NOMO-1 treated with DMSO at 0.1 percent for 48 hours (cell line): Measurements from ENCODE around the gene FAM163B.

Experiments
- DNase-seq: peaks from one replicate; lab custom pipeline; 2025; ENCODE audit not compliant: unreplicated experiment; lab: John Stamatoyannopoulos, UW

The FAM163B gene

DNA sequence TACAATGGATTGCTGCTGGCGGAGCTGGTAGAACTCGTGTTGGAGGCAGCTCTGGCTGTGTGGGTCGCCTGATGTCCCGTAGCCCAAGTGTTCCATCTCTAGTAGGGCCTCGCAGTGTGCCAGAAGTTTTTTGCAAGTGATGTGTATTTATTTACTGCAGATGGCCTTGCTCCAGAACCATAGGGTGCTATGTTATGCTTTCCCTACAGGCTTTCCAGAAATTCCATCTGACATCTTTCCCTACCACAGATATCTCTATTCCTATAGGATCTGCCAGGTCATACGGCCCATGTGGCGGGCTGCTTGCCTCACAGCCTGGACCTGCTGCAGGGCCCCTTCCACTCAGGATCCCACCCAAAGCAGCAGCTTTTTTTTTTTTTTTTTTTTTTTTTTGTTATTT lies 57.7 kb downstream of the FAM163B start:
- DNase-seq = no peak

DNA sequence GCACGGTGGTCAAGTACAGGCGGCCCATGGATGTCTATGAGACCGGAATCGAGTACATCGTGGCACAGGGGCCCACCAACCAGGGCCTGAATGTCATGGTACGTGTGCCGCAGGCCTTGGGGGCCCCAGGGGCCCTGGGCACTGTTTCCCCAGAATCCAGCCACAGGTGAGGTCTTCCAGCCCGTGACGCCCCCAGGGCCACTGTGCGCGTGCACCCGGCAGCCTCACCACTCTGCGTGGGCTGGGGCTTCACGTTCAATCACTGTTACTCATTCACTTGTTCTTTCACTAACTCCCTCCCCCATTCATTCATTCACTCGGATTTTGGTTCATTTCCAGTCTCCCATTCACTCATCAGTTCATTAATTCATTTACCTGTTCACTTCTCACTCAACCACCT lies 62.1 kb downstream of the FAM163B start:
- DNase-seq = no peak

DNA sequence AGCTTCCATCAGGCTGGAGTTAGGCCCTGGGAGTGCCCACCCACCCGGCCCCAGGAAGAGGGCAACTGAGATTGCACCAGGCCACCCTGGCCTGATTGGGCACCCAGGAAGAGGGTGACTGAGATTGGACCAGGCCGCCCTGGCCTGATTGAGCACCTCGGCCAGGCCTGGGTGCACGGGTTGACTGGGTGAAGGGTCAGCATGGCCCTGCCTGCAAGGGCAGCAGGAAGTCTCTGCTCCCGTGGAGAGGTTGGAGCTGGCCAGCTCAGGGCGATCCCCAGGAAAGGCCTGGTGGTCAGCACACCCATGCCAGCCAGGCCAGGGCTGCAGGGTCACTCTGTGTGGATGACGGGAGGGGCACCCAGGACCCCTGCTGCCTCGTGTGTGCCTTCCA lies 62.9 kb downstream of the FAM163B start:
- DNase-seq = no peak

DNA sequence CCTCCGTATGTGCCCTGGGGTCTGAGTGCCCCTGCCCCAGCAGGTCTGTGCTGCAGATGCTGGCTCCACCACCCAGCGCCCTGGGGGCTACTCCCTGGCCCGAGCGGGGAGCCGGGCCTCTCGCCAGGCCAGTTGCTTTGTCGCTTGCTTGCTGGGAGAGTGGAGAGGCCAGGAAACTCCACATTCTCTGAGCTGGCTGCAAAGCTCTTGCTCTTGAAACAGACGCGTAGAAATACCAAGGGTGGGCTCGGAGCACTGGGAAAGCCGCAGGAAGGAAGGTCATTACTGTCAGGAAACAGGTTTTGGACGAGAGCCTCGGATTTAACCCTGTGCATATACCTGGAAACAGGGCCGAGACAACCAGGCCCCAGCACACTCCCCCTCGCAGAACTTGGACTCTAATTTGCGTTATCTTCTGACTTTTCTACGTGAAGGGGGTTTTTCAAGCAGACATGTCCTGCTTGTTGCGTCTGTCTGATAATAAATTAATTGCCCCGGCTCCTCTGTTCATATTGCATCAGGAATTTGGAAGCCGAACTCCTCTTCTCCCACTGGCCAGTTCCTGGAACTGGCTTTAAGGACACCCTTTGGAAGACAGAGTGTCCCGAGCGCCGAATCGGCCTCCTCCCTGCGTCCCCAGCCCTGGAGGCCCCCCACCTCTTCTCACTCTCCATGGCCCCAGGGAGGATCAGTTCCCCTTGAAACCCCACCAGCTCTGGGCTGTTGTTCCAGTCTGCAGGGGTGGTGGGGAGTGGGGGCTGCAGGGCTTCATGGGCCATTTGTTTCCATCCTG lies 63.5 kb downstream of the FAM163B start:
- no peak for DNase-seq

DNA sequence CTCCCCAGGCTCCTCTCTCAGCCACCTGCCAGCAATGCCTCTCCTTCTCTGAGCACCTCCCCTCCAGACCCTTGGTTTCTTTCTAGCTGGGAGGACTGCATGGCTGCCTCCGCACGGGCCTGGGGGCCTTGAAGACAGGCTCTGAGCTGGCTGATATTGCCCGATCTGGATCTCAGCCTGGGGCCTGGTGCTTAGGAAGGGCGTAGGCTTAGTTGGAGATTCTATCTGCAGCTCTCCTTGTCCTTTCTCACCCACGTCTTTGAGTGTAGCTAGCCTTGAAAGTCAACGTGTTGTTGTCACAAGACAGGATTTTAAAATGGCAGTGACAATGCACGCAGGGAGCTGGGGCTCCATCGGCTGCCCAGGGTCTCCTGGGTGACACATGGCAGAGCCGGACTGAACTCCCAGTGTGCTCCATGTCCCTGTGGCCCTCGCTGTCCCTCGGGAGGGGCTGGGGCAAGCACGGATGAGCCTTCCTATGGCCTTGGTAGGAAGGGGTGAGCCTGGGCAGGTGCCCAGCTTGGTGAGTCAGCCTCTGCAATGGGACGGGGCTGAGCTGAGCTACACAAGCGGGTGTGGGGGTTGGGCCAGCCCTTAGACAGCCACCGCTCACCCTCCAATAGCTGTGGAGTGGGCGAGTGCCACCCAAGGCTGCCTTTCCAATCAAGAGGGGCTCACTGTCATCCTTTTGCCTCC lies 65.3 kb downstream of the FAM163B start:
- no peak for DNase-seq

DNA sequence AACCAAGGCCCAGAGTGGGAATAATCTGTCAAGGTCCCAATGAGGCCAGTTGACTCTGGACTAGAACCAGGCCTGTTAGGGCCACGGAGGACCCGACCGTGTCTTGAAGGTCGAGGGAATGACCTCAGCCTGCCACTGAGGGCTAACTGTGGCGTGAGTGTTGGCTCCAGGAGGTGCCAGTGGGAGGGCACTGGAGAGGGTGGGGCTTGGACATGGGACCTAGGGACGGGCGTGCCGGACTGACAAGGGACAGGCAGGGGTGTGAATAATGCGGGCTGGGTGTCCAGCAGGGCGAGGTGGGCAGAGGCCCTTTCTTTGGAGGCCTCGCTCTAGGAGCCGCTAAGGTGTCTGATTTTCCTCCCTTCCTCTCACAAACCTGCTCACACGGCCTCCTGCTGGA lies 67.2 kb downstream of the FAM163B start:
- no peak for DNase-seq

DNA sequence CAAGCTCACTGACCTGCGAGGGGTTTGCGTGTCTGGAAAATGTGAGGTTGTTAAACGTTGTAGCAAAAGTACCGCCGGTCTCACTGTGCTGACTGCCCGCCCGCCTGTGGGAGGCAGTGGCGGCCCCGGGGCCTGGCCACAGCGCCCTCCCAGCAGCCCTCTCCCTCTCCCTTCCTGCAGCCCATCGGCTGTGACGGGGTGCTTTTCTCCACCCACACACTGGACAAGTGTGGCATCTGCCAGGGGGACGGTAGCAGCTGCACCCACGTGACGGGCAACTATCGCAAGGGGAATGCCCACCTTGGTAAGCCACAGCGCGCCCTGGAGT lies 68.5 kb downstream of the FAM163B start:
- DNase-seq = no peak

DNA sequence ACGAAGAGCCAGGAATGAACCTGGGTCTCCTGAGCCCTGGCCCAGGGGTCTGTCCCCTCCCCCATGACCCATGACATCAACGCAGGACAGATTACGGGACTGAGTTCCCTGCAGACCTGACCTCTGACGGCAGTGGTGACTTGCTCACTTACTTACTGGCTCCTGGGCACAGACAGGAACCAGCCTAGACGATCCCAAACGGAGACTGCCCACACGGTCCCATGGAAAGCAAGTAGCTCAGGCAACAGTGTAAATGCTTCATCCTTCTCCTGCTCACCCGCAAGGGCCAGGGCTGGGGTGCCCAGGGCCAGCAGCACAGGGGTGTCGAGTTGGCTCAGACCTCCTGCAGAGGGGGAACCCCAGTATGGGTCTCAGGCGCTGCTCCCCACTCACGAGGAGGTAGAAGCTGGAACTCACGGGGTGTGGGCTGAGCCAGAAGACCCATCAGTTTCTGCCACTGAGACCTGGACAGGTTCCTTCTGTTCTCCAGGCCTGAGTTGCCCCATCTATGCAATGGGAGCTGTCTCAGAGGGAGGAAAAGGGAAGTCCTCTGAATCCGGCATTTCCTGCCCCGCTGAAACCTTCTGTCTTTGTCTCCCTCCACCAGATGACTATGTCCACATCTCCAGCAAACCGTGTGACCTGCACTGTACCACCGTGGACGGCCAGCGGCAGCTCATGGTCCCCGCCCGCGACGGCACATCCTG lies 69.0 kb downstream of the FAM163B start:
- DNase-seq = peak; percentile 64

DNA sequence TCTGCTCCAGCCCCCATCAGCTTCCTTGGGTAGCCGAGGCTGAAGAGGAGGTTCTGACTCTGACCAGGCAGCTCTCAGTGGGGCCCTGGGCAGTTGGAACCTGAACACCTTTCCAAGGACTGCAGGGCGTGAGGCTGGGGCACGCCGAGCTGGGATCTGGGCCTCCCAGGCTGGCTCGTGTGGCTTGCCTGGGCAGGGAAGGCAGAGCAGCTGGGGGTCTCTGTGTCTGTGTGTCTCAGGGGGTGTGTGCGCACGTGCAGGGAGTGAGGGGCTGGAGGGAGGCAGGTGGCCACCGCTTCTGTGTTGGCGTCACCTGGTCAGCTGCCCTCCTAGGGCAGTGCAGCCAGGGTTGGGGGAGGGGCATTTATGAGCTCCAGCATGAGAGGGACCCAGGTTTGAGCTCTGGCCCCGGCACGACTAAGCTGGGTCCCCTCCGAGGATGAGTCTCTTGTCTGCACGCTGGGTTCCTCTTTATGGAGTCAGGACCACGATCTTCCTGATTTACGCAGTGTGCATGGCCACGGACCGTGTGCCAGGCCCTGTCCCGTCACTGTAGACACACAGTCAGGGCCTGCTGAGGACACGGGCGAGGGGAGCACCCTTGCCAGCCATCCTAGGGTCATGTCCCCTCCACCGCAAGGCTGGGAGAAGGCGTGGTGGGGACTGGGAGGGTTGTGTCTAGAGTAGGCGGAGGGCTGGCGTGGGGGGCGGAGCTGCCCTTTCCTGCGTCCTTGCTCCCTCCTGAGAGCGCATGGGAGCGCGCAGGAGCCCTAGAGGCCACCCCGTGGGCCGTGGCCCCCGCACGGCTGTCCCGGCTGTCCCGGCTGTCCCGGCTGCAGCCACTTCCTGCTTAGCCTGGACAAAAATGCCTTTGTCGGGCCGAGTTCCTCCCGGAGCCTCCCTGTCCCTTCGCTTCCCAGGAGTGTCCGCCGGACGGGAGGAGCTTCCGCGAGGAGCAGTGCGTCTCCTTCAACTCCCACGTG lies 70.0 kb downstream of the FAM163B start:
- no peak for DNase-seq

DNA sequence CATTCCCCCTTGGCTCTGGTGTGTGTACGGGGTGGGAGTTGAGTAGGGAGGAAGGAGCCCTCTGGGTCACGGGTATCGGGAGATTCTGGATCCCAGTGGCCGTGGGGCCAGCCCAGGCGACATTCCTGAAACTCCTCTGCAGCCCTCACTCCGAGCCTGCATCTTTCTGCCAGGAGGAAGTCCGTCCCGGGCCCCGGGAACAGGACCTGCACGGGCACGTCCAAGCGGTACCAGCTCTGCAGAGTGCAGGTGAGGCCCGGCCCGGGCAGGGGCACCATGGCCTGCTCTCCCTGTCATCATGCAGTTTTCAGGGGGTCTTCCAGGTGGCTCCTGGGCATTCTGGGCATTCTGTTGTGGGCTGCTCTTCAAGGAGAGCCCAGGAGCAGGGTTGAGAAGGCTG lies 71.0 kb downstream of the FAM163B start:
- DNase-seq = no peak

DNA sequence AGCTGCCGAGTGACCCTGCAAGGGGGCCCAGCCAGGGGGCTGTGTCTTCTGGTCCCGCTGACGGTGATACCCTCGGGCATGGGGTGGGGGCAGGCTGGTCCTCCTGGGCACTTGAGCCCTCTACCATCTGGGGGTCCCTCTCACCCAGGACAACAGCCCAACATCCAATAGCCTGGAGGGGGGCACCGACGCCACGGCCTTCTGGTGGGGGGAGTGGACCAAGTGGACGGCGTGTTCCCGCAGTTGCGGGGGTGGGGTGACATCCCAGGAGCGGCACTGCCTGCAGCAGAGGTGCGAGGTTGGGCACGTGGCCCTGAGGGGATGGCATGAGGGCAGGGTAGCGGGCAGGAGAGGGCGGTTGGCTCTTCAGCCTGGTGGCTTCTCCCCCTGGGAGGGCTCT lies 71.9 kb downstream of the FAM163B start:
- no peak for DNase-seq

DNA sequence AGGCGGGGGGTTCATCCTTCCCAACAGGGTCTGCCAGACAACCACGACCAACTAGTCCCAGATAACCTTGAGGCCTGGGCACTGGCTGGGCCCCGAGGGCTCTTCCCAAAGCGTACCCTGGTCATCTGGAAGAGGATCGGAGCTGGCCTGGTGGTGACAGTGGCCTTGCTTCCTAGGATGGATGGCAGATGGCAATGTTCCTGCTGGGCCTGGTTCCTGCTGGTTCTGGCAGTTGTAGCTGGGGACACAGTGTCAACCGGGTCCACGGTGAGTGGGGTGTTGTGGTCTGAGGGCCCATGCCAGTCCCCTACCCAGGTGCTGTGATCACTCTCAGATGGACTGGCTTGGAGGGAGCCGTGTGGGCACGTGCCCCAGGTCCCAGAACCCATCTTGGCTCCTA lies 72.7 kb downstream of the FAM163B start:
- DNase-seq = no peak

DNA sequence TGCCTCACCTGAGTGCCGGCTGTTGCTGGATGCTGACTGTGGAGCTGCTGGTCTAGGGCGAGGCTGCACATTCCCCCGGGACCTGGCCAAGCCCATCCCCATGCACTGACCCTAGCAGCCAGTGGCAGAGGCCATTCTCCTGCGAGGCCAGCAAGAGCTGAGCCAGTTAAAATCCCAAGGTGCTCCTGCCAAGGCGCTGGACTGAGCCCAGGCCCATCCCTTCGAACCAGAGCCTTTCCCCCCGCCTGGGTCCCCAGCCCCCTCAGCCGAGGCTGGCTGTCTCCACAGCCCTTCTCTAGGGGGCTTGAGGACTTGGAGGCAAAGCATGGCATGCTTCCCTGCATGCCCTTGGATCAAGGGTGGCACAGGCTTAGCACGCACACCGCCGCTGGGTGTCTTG lies 73.1 kb downstream of the FAM163B start:
- DNase-seq = no peak

DNA sequence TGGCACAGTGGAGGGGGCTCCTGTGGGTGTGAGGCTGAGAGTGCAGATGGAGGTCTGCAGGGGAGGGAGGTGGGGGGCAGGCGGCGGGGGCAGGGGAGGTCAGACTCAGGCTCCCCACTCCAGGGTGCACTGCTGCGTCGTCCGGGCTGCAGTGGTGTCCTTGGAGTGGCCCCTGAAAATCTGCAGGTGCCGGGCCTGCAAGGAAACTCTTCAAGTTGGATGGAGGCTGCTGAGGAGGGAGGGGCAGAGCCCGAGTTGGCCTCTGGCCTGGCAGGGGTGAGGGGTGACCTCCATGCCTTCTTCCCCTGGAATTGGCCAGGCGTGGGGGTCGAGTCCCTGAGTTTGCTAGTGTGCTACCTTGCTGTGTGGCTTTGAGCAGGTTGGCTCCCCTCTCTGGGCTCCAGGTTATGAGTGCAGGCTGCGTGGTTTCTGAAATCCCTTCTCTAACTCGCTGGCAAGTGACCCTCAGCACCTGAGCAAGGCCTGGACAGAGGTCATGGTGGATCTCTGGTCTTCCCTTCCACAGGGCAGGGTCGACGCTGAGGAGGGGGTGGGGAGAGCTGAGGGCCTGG lies 73.8 kb downstream of the FAM163B start:
- DNase-seq = no peak

DNA sequence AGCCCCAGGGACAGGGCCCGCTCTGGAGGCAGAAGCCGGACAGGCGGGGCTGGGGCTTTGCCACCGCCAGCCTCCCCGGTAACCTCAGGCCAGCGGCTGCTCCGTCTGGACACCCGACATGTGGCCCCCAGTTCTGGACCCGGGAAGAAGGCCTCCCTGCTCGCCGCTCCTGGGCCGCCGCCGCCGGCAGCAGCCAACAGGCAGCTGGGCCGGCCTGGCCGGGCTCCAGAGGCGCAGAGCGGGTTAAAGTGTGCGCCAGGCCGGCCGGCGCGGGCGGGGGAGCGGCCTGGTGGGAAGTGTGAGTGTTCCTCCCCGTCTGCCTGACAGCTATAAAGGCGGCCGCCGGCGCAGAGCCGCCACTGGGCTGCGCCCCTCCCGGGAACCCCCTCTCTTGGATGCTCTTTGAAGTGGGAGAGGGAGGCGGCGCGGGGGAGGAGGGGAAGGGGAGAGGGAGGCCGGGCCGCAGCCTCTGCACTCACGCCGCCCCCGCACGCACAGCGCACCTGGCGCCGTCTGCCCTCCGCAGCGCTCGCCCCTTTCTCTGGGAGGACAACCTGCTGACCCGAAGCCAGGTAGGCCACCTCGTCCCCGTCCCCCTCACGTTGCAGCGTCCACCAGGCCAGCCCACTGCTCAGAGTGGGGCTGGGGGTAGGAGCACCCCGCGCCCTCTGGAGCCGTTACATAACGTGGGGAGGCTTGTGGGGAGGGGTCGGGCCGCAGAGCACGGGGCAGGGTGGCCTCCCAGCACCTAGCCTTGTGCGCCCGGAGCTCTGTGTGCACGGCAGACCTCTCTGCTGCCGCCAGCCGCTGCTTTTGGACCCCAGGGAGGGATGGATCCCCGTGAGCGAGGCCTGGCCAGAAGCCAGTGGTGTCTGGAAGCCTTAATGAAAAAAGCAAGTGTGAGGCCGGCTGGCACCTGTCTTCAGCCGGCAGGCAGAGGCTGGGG lies 74.6 kb downstream of the FAM163B start, which contains the start of gene ADAMTSL2:
Gene ADAMTSL2, plus strand, starts transcription at position 359 of the 946 bp plus-strand sequence. CDS start 2,009 bp downstream, outside the sequence.
- no peak for DNase-seq

DNA sequence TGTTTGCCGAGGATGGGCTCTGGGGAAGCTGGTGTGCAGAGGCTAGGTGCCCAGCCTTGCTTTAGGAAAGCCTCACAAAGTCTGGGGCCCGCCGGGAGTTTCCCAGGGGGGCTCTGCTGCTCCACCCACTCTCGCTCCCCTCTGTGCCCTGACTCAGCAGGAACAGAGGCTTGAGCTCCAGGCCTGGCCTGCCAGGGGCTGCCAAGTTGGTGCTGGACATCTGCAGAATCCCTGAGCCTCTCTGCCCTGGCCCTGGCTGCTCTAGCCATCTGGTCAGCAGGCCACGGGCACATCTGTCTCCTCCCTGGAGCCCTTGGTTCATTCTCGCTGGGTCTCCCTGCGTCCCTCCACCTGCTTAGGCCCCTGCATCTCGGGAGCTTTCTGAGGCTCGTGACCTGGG lies 75.3 kb downstream of the FAM163B start:
- no peak for DNase-seq

DNA sequence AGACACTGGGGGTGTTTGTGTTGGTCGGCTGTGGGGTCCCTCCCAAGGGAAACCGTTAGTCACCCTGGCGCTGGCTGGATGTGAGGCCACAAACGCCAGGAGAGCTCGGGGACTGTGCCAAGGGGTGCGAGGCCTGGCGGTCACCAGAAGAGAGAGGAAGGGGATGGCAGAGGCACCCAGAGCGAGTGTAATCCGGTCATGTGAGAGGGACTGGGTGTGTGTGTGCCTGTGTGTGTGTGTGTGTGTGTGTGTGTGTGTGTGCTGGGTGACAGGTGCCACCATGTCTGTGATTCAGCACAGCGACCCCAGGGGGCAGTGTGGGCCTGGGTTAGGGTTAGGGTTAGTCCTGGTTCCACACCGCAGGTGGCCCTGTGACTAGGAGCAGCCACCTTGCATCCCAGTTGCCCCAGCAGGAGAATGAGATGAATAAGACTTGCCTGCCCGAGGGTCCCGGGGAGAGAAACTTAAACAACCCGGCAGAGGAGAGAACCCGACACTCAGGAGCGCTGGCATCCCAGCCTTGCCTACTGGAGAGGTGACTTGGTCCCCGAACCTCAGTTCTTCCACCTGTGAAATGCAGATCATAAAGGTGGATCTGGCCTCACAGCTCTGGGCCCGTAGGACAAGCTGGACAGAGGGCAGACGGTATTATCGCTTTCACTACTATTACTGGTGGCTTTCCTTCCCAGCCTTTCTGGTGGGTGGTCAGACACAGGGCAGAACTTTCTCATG lies 76.1 kb downstream of the FAM163B start:
- peak; percentile 14 for DNase-seq

DNA sequence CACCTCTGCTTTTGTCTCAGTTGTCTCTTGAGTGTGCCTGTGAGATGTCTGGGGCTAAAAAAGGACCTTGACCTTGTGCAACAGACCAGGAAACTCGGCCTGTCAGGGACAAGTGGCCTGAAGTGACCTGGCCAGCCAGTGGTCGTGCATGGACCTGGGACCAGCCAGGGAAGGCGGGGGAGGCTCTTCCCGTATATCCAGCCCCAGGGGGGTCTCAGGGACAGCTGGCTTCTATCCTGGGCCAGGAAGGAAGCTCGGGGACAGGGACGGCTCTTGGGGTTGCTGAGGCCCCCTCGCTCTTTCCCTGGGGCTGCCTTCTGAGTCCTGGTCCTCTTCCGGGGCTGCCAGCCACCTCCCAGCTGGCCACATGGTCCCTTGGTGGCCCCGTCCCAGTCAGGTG lies 77.9 kb downstream of the FAM163B start:
- DNase-seq = no peak

DNA sequence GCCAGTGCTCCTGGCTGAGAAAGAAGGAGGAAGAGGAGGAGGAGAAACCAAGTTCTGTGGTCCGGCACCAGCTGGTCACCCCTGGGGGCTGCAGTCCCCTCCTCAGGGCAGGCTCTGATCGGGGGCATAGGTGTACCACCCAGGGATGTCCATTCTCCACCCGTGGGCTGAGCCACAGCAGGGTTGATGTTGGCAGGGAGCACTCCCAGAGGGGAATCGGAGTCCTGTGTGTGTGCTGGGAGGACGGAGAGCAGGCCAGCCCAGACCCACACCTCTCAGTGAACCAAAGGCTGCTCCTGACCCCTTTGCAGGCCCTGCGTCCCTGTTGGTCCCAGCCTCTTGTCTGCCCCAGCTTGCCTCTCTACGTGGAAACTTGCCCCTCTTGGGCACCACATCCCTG lies 79.3 kb downstream of the FAM163B start:
- DNase-seq = no peak
